ENCODE data around the gene CABP1. TPM values are rescaled to one million over a fixed set of nuclear protein-coding genes. Genes with fewer than 3 reads are reported as not detected.
"Not testable (repeated sequence)": the region's sequence is repeated elsewhere in the genome, so short reads cannot be mapped to it uniquely, and the experiment has no call there.

CABP1 gene
- total RNA-seq, 6 experiments from 2014 or later, result 0.26 TPM; not detected in 5

GRCh38 chr12:120614848-120615247 lies 25.6 kb upstream of the CABP1 start:
- H3K4me1 ChIP-seq, result no peaks in the 10 kb centered on the region
- H3K9me3 ChIP-seq, result no peaks in the 10 kb centered on the region
- H3K27ac ChIP-seq, result no peak overlapping the region
- no peaks in the 10 kb centered on the region for H3K27me3 ChIP-seq
- TF ChIP-seq POLR2A (IDR thresholded peaks at IDR 0.05), result no peak
- TF ChIP-seq CTCF (IDR thresholded peaks at IDR 0.05), result no peak
- intact Hi-C loops (cut with DNase I), result no loop called here
- no peaks in the 10 kb centered on the region for H3K36me3 ChIP-seq
- no peak for ATAC-seq
- no peak overlapping the region for H3K4me3 ChIP-seq
- DNase-seq, result no peak

- intact Hi-C loops (cut with DNase I); H3K27ac ChIP-seq; H3K36me3 ChIP-seq; DNase-seq; H3K27me3 ChIP-seq; ATAC-seq; H3K4me3 ChIP-seq; H3K4me1 ChIP-seq; H3K9me3 ChIP-seq: not testable (repeated sequence)
- WGBS (ENCODE audit: insufficient coverage, low coverage, low lambda C conversion rate, missing lambda C conversion rate), result 63% methylated on average over 3 of the region's 3 CpGs
Observed at GRCh38 chr12:120617193-120617592, 23.2 kb upstream of the CABP1 start.

- 60% methylated on average over 1 of the region's 4 CpGs for WGBS (ENCODE audit: insufficient coverage, low coverage, low lambda C conversion rate, missing lambda C conversion rate)
- H3K9me3 ChIP-seq; intact Hi-C loops (cut with DNase I); H3K27ac ChIP-seq; DNase-seq; H3K27me3 ChIP-seq; H3K4me3 ChIP-seq; H3K4me1 ChIP-seq; ATAC-seq; H3K36me3 ChIP-seq: not testable (repeated sequence)
Observed at GRCh38 chr12:120617767-120618166, 22.7 kb upstream of the CABP1 start.

- Histone ChIP-seq H3K27me3 (no peaks in the 10 kb centered on the region), H3K4me1 (no peaks in the 10 kb centered on the region), H3K36me3 (no peaks in the 10 kb centered on the region), H3K4me3 (no peak overlapping the region), H3K9me3 (no peaks in the 10 kb centered on the region), H3K27ac (no peak overlapping the region)
- no peak for ATAC-seq
- no peak for DNase-seq
- 30% methylated on average over 8 of the region's 8 CpGs for WGBS (ENCODE audit: insufficient coverage, low coverage, low lambda C conversion rate, missing lambda C conversion rate)
- TF ChIP-seq POLR2A (IDR thresholded peaks at IDR 0.05) (no peak), CTCF (IDR thresholded peaks at IDR 0.05) (no peak)
- intact Hi-C loops (cut with DNase I), result no loop called here
Observed at GRCh38 chr12:120618954-120619615, 21.3 kb upstream of the CABP1 start.

- Histone ChIP-seq H3K4me3 (no peak overlapping the region), H3K4me1 (no peaks in the 10 kb centered on the region), H3K27me3 (no peaks in the 10 kb centered on the region), H3K9me3 (no peaks in the 10 kb centered on the region), H3K27ac (no peak overlapping the region), H3K36me3 (no peaks in the 10 kb centered on the region)
- WGBS (ENCODE audit: insufficient coverage, low coverage, low lambda C conversion rate, missing lambda C conversion rate), result 71% methylated on average over 2 of the region's 2 CpGs
- intact Hi-C loops (cut with DNase I), result no loop called here
- no peak for DNase-seq
- ATAC-seq, result no peak
- no peak for TF ChIP-seq CTCF (IDR thresholded peaks at IDR 0.05)
- TF ChIP-seq POLR2A (IDR thresholded peaks at IDR 0.05), result no peak
Observed at GRCh38 chr12:120620624-120621023, 19.8 kb upstream of the CABP1 start.
